ENCODE measurements around the gene DFFA. TPM values are rescaled to one million over a fixed set of nuclear protein-coding genes. Genes with fewer than 3 reads are reported as not detected.

Gene DFFA
- total RNA-seq, 1 experiment from 2014 or later = 52.0 TPM

DNA sequence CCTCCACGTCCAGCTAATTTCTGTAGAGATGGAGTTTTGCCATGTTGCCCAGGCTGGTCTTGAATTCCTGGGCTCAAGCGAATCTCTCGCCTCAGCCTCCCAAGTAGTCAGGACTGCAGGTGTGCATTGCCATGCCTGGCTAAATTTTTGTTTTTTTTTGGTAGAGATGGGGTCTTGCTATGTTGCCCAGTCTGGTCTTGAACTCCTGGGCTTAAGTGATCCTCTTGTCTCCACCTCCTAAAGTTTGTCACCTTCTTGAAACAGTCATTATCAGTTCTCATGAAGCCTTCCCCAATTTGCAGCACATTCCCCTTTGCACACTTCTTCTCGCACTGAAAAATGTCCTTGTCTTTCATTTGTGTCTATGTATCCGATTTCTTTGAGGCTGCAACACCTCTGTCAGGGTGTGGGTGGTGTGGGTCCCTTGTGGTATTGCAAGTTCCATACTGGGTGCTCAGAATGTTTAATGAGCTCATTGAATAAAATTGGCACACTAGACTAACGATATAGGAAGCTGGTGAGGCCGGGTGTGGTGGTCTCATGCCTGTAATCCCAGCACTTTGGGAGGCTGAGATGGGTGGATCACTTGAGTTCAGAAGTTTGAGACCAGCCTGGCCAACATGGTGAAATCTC, 25.4 kb downstream of the DFFA start:
- no peaks in the 10 kb centered on the region for H3K36me3 ChIP-seq (ENCODE audit: low read depth, low read length)
- ChIA-PET CTCF (no interaction called here), POLR2A (ENCODE audit: unreplicated experiment) (no interaction called here)
- no peak overlapping the region for H3K4me3 ChIP-seq (ENCODE audit: low read length)
- no peaks in the 10 kb centered on the region for H3K9me3 ChIP-seq (ENCODE audit: low read length)
- H3K4me1 ChIP-seq (ENCODE audit: insufficient read depth, low read length) = no peaks in the 10 kb centered on the region
- no TSS peak for BruUV-seq (replicated peaks)
- no peaks in the 10 kb centered on the region for H3K9me2 ChIP-seq (replicated peaks; ENCODE audit: low read length)
- no peak overlapping the region for H3K4me2 ChIP-seq (ENCODE audit: low read length)
- ATAC-seq = no peak
- no peaks in the 10 kb centered on the region for H4K20me1 ChIP-seq (ENCODE audit: low read length)
- no peak overlapping the region for H2AFZ ChIP-seq (ENCODE audit: low read length)
- H3K79me2 ChIP-seq (ENCODE audit: low read length) = no peaks in the 10 kb centered on the region
- TF ChIP-seq EZH2 (IDR thresholded peaks at IDR 0.05; ENCODE audit: low read length, unreplicated experiment) (no peak), EZH2phosphoT487 (IDR thresholded peaks at IDR 0.05; ENCODE audit: borderline replicate concordance, low read length) (no peak)
- TF ChIP-seq, protein P1, sequence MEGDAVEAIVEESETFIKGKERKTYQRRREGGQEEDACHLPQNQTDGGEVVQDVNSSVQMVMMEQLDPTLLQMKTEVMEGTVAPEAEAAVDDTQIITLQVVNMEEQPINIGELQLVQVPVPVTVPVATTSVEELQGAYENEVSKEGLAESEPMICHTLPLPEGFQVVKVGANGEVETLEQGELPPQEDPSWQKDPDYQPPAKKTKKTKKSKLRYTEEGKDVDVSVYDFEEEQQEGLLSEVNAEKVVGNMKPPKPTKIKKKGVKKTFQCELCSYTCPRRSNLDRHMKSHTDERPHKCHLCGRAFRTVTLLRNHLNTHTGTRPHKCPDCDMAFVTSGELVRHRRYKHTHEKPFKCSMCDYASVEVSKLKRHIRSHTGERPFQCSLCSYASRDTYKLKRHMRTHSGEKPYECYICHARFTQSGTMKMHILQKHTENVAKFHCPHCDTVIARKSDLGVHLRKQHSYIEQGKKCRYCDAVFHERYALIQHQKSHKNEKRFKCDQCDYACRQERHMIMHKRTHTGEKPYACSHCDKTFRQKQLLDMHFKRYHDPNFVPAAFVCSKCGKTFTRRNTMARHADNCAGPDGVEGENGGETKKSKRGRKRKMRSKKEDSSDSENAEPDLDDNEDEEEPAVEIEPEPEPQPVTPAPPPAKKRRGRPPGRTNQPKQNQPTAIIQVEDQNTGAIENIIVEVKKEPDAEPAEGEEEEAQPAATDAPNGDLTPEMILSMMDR (conservative IDR thresholded peaks at IDR 0.05; ENCODE audit: low read depth, low read length) = no peak
- no peaks in the 10 kb centered on the region for H3F3A ChIP-seq (ENCODE audit: low read length, unreplicated experiment)
- no peak for DNase-seq
- no peaks in the 10 kb centered on the region for H3K27me3 ChIP-seq (ENCODE audit: low read length)
- intact Hi-C loops (cut with micrococcal nuclease) = no loop called here
- H3K27ac ChIP-seq (ENCODE audit: low read length) = no peak overlapping the region
- no peak overlapping the region for H3K9ac ChIP-seq (ENCODE audit: low read length)

- Histone ChIP-seq H3K27ac (ENCODE audit: low read length) (no peak overlapping the region), H3K9ac (ENCODE audit: low read length) (no peak overlapping the region), H3K4me1 (ENCODE audit: insufficient read depth, low read length) (no peaks in the 10 kb centered on the region), H3K9me2 (replicated peaks; ENCODE audit: low read length) (no peaks in the 10 kb centered on the region), H3K4me2 (ENCODE audit: low read length) (no peak overlapping the region), H3K4me3 (ENCODE audit: low read length) (no peak overlapping the region), H3K27me3 (ENCODE audit: low read length) (no peaks in the 10 kb centered on the region), H2AFZ (ENCODE audit: low read length) (no peak overlapping the region), H3F3A (ENCODE audit: low read length, unreplicated experiment) (no peaks in the 10 kb centered on the region), H3K9me3 (ENCODE audit: low read length) (no peaks in the 10 kb centered on the region), H4K20me1 (ENCODE audit: low read length) (no peaks in the 10 kb centered on the region), H3K79me2 (ENCODE audit: low read length) (no peaks in the 10 kb centered on the region), H3K36me3 (ENCODE audit: low read depth, low read length) (no peaks in the 10 kb centered on the region)
- intact Hi-C loops (cut with micrococcal nuclease) = no loop called here
- BruUV-seq (replicated peaks) = no TSS peak
- no peak for TF ChIP-seq EZH2 (IDR thresholded peaks at IDR 0.05; ENCODE audit: low read length, unreplicated experiment)
- TF ChIP-seq, protein P1 (conservative IDR thresholded peaks at IDR 0.05; ENCODE audit: low read depth, low read length) = no peak
- TF ChIP-seq EZH2phosphoT487 (IDR thresholded peaks at IDR 0.05; ENCODE audit: borderline replicate concordance, low read length) = no peak
- ChIA-PET POLR2A (ENCODE audit: unreplicated experiment) (no interaction called here), CTCF (no interaction called here)
- DNase-seq = no peak
- ATAC-seq = no peak
Observed at GRCh38 chr1:10444795-10445397, 27.4 kb downstream of the DFFA start.

DNA sequence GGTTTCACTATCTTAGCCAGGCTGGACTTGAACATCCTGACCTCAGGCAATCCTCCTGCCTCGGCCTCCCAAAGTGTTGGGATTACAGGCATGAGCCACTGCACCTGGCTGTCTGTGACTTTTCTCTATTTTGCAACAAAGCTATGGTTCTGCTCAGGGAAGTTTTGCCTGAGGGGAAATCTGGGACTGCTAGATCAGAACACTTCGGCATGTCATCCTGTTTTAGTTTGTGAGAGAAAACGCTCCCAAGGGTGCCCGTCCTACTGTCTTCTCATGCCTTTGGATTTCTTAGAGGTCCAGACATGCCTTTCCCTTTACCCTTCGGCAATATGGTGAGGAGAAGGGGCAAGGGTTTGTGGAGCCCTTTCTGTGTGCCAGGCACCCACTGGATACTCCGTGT, 28.1 kb downstream of the DFFA start:
- H3K27me3 ChIP-seq (ENCODE audit: low read length) = no peaks in the 10 kb centered on the region
- no peaks in the 10 kb centered on the region for H3K79me2 ChIP-seq (ENCODE audit: low read length)
- CTCF ChIA-PET = no interaction called here
- no peaks in the 10 kb centered on the region for H3F3A ChIP-seq (ENCODE audit: low read length, unreplicated experiment)
- H3K36me3 ChIP-seq (ENCODE audit: low read depth, low read length) = no peaks in the 10 kb centered on the region
- no peak overlapping the region for H3K27ac ChIP-seq (ENCODE audit: low read length)
- H2AFZ ChIP-seq (ENCODE audit: low read length) = no peak overlapping the region
- intact Hi-C loops (cut with micrococcal nuclease) = no loop called here
- DNase-seq (no peak), ATAC-seq (no peak)
- H3K9me2 ChIP-seq (replicated peaks; ENCODE audit: low read length) = no peaks in the 10 kb centered on the region
- POLR2A ChIA-PET (ENCODE audit: unreplicated experiment) = no interaction called here
- no peak for TF ChIP-seq EZH2 (IDR thresholded peaks at IDR 0.05; ENCODE audit: low read length, unreplicated experiment)
- TF ChIP-seq, protein P1 (conservative IDR thresholded peaks at IDR 0.05; ENCODE audit: low read depth, low read length) = no peak
- TF ChIP-seq EZH2phosphoT487 (IDR thresholded peaks at IDR 0.05; ENCODE audit: borderline replicate concordance, low read length) = no peak
- H3K4me2 ChIP-seq (ENCODE audit: low read length) = no peak overlapping the region
- no peaks in the 10 kb centered on the region for H3K9me3 ChIP-seq (ENCODE audit: low read length)
- no TSS peak for BruUV-seq (replicated peaks)
- no peak overlapping the region for H3K9ac ChIP-seq (ENCODE audit: low read length)
- H3K4me1 ChIP-seq (ENCODE audit: insufficient read depth, low read length) = no peaks in the 10 kb centered on the region
- no peaks in the 10 kb centered on the region for H4K20me1 ChIP-seq (ENCODE audit: low read length)
- H3K4me3 ChIP-seq (ENCODE audit: low read length) = no peak overlapping the region
